Lower leg skin (tissue), 4 donors: ENCODE results near the gene HTRA2. TPM values are rescaled to one million over a fixed set of nuclear protein-coding genes. Genes with fewer than 3 reads are reported as not detected.

Experiments used
- DNase-seq, 2 donors: peaks; one replicate each; pipeline ENCODE4 v3.0.0-alpha.2; 2019; ENCODE audit warnings: low spot score in 2 of 2
- H3K4me3 ChIP-seq: fragments of 200-600 bp; sonication (generic); 2 replicates; pipeline ENCODE4 v1.5.1; 2017; ENCODE audit warnings: mild to moderate bottlenecking, low read depth; ENCODE audit not compliant: poor library complexity, severe bottlenecking
- POLR2A ChIP-seq, 2 donors: fragments of 450-650 bp; IDR thresholded peaks; one replicate each; pipeline ENCODE4 v1.6.1; 2016 to 2017; ENCODE audit warnings: antibody characterized with exemption in 2 of 2, mild to moderate bottlenecking in 1 of 2, moderate library complexity in 1 of 2
- WGBS, 2 donors: methylation state at CpG; one replicate each; pipeline ENCODE4 v1.1.5; 2018; 5-methylcytosine and 5-hydroxymethylcytosine counted together
- intact Hi-C: fragments of 100-400 bp; cut with DNase I; formaldehyde crosslinking; loops from one replicate; pipeline ENCODE4 v1.15.0; 2023; ENCODE audit warnings: low total_unique reads
- total RNA-seq, 4 donors: library from RNA; depleted of rRNA; stranded (reverse); fragments of >200 nt; gene quantifications; one replicate each; pipeline ENCODE4 v1.1.0, GENCODE V29; 2016
- TF ChIP-seq, protein P1 (sequence below), 3 donors: fragments of 450-650 bp; IDR thresholded peaks; one replicate each; pipeline ENCODE4 v1.5.1; 2016; ENCODE audit warnings: antibody characterized with exemption in 3 of 3, mild to moderate bottlenecking in 3 of 3, moderate library complexity in 2 of 3

The HTRA2 gene
- total RNA-seq, 4 donors from 2014 or later = 22.6 to 28.6 (median 25.2) TPM

DNA sequence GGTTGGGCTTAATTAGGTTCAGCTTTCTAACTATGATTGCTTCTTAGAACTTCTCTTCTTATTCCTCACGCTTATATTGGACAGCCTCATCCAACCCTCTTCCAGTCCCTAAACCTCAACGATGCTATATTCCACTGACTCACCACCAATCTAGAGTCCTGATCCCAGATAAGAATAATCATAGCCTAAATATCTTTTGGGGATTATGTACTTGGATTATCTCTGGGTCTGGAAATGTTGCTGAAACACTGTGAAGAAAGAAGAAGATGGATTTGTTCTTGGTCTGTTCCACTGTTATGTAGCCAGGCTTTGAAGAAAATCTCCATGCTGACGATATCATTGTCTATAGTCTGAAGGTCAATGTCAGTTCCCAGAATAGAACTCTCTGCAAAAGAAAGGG is 51.7 kb downstream of the HTRA2 start:
- 90 to 93% methylated on average over 3 of the region's 3 CpGs for WGBS, 2 donors
- DNase-seq = no peak
- intact Hi-C loops = no loop called here
- no peak overlapping the region for H3K4me3 ChIP-seq
- TF ChIP-seq, protein P1, sequence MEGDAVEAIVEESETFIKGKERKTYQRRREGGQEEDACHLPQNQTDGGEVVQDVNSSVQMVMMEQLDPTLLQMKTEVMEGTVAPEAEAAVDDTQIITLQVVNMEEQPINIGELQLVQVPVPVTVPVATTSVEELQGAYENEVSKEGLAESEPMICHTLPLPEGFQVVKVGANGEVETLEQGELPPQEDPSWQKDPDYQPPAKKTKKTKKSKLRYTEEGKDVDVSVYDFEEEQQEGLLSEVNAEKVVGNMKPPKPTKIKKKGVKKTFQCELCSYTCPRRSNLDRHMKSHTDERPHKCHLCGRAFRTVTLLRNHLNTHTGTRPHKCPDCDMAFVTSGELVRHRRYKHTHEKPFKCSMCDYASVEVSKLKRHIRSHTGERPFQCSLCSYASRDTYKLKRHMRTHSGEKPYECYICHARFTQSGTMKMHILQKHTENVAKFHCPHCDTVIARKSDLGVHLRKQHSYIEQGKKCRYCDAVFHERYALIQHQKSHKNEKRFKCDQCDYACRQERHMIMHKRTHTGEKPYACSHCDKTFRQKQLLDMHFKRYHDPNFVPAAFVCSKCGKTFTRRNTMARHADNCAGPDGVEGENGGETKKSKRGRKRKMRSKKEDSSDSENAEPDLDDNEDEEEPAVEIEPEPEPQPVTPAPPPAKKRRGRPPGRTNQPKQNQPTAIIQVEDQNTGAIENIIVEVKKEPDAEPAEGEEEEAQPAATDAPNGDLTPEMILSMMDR (IDR thresholded peaks at IDR 0.05) = no peak
- TF ChIP-seq POLR2A (IDR thresholded peaks at IDR 0.05) = no peak

DNA sequence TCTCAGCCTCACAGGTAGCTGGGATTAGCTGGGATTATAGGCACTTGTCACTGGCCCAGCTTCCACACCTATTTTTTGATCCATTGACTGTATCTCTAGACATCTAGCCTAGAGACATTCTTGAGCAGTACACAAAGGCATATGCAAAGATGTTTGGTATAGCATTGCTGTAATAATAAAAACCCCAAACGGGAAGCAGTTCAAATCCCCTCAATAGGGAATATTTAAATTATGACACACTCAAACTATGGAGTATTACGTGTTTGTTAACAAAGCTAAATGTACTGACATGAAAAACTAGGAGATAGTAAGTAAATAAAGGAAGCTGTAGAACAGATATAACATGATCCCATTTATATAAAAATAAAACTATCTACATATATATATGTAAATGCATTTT is 52.5 kb downstream of the HTRA2 start:
- no peak for TF ChIP-seq POLR2A (IDR thresholded peaks at IDR 0.05)
- TF ChIP-seq, protein P1 (IDR thresholded peaks at IDR 0.05) = no peak
- 72 to 76% methylated on average over 2 of the region's 2 CpGs for WGBS, 2 donors
- intact Hi-C loops = no loop called here
- H3K4me3 ChIP-seq = no peak overlapping the region
- DNase-seq = no peak

Other genes with a start within 250 kb of the HTRA2 start
- gene SLC4A5, start 186.5 kb upstream of the HTRA2 start, total RNA-seq = 1 to 10 TPM; 3.0 to 5.6 (median 3.7) TPM
- gene DCTN1, start 149.6 kb upstream of the HTRA2 start, total RNA-seq = 100 to 1,000 TPM in 1 of 4 donors, 10 to 100 TPM in 3; 76.5 to 106 (median 95.8) TPM
- 1 to 10 TPM in 3 of 4 donors, under 1 TPM in 1; 0.34 to 2.4 (median 1.2) TPM for gene C2orf81, start 108.3 kb upstream of the HTRA2 start, total RNA-seq
- 10 to 100 TPM in 1 of 4 donors, 1 to 10 TPM in 3; 5.5 to 13.3 (median 8.0) TPM for gene WDR54, start 108.2 kb upstream of the HTRA2 start, total RNA-seq
- gene RTKN, start 88.0 kb upstream of the HTRA2 start, total RNA-seq = 10 to 100 TPM; 44.9 to 71.8 (median 48.3) TPM
- gene INO80B, start 74.8 kb upstream of the HTRA2 start, total RNA-seq = 10 to 100 TPM; 19.3 to 39.6 (median 31.8) TPM
- 10 to 100 TPM; 35.9 to 44.9 (median 38.1) TPM for gene WBP1, start 71.5 kb upstream of the HTRA2 start, total RNA-seq
- gene MOGS, start 64.6 kb upstream of the HTRA2 start, total RNA-seq = 10 to 100 TPM; 49.5 to 57.4 (median 52.5) TPM
- gene MRPL53, start 57.3 kb upstream of the HTRA2 start, total RNA-seq = 10 to 100 TPM; 24.9 to 70.0 (median 29.5) TPM
- gene CCDC142, start 46.9 kb upstream of the HTRA2 start, total RNA-seq = 10 to 100 TPM; 11.7 to 16.1 (median 13.4) TPM
- gene TTC31, start 46.9 kb upstream of the HTRA2 start, total RNA-seq = 10 to 100 TPM; 18.4 to 26.1 (median 21.9) TPM
- 1 to 10 TPM in 1 of 4 donors, under 1 TPM in 1, not detected in 2; 0.55 to 1.2 TPM for gene LBX2, start 30.3 kb upstream of the HTRA2 start, total RNA-seq
- gene PCGF1, start 22.2 kb upstream of the HTRA2 start, total RNA-seq = 10 to 100 TPM; 13.3 to 38.4 (median 24.1) TPM
- gene TLX2, start 15.5 kb upstream of the HTRA2 start, total RNA-seq = not detected
- 1 to 10 TPM; 1.9 to 8.0 (median 6.2) TPM for gene DQX1, start 3.7 kb upstream of the HTRA2 start, total RNA-seq
- 100 to 1,000 TPM in 3 of 4 donors, 10 to 100 TPM in 1; 94.0 to 116 (median 112) TPM for gene AUP1, start 227 bp upstream of the HTRA2 start, total RNA-seq
- 1 to 10 TPM in 3 of 4 donors, under 1 TPM in 1; 0.17 to 2.5 (median 1.4) TPM for gene LOXL3, start 24.0 kb downstream of the HTRA2 start, total RNA-seq
- gene DOK1, start 24.8 kb downstream of the HTRA2 start, total RNA-seq = 1 to 10 TPM; 3.8 to 7.2 (median 4.7) TPM
- gene M1AP, start 118.4 kb downstream of the HTRA2 start, total RNA-seq = 1 to 10 TPM in 1 of 4 donors, under 1 TPM in 2, not detected in 1; 0.38 to 2.7 (median 0.52) TPM
- gene SEMA4F, start 124.3 kb downstream of the HTRA2 start, total RNA-seq = 1 to 10 TPM; 1.6 to 4.5 (median 3.4) TPM